HUES64 (cell line): ENCODE results near the gene AR.

Source experiments
- H3K27ac ChIP-seq: 2 replicates; pipeline ENCODE4 v1.7.0; 2013; ENCODE audit warnings: low read depth, low read length, inconsistent platforms
- H3K27me3 ChIP-seq: 2 replicates; pipeline ENCODE4 v1.6.1; 2013; ENCODE audit warnings: mild to moderate bottlenecking, low read length; ENCODE audit not compliant: insufficient read depth
- H3K36me3 ChIP-seq: 2 replicates; pipeline ENCODE4 v1.6.1; 2013; ENCODE audit warnings: mild to moderate bottlenecking, low read length; ENCODE audit not compliant: insufficient read depth
- H3K4me1 ChIP-seq: 2 replicates; pipeline ENCODE4 v1.6.1; 2013; ENCODE audit warnings: mild to moderate bottlenecking, low read length, moderate library complexity; ENCODE audit not compliant: insufficient read depth
- H3K4me3 ChIP-seq: 2 replicates; pipeline ENCODE4 v1.5.1; 2013; ENCODE audit warnings: mild to moderate bottlenecking, low read length, moderate library complexity
- H3K9ac ChIP-seq: 2 replicates; pipeline ENCODE4 v1.6.1; 2013; ENCODE audit warnings: mild to moderate bottlenecking, low read depth, low read length
- H3K9me3 ChIP-seq: 2 replicates; pipeline ENCODE4 v1.6.1; 2013; ENCODE audit warnings: low read depth, low read length; ENCODE audit not compliant: insufficient read depth
- WGBS: fragments of 150-250, 120-280 bp; methylation state at CpG from one replicate; pipeline ENCODE4 v1.1.7; 2013; ENCODE audit warnings: missing lambda C conversion rate; 5-methylcytosine and 5-hydroxymethylcytosine counted together

The AR gene

DNA sequence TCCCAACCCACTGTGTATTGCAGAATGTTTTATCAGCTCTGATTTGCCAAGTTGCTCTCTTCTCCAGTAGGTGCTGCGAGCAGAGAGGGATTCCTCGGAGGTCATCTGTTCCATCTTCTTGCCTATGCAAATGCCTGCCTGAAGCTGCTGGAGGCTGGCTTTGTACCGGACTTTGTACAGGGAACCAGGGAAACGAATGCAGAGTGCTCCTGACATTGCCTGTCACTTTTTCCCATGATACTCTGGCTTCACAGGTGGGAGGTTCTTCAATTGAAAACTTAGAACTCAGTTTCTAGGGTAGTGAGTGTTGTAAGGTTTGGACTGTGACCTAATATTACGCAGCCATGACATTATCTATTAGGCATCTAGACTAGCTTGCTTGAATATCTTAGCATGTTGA lies 24.9 kb downstream of the AR start:
- no peaks in the 10 kb centered on the region for H3K27me3 ChIP-seq
- no peak overlapping the region for H3K4me3 ChIP-seq
- H3K4me1 ChIP-seq = peaks cover 3% of the 10 kb centered on the region; the same call in 1 of the 2 replicates
- no peak overlapping the region for H3K27ac ChIP-seq
- H3K9ac ChIP-seq = no peak overlapping the region
- no peaks in the 10 kb centered on the region for H3K36me3 ChIP-seq
- no peaks in the 10 kb centered on the region for H3K9me3 ChIP-seq
- 97% methylated on average over 5 of the region's 5 CpGs for WGBS

- Histone ChIP-seq H3K36me3 (no peaks in the 10 kb centered on the region), H3K4me1 (no peaks in the 10 kb centered on the region), H3K27me3 (no peaks in the 10 kb centered on the region), H3K9ac (no peak overlapping the region), H3K4me3 (no peak overlapping the region), H3K9me3 (no peaks in the 10 kb centered on the region), H3K27ac (no peak overlapping the region)
Observed at GRCh38 chrX:67570839-67571238, 27.0 kb downstream of the AR start.

GRCh38 chrX:67574696-67575095 lies 30.9 kb downstream of the AR start:
- Histone ChIP-seq H3K9me3 (no peaks in the 10 kb centered on the region), H3K27me3 (no peaks in the 10 kb centered on the region)

DNA sequence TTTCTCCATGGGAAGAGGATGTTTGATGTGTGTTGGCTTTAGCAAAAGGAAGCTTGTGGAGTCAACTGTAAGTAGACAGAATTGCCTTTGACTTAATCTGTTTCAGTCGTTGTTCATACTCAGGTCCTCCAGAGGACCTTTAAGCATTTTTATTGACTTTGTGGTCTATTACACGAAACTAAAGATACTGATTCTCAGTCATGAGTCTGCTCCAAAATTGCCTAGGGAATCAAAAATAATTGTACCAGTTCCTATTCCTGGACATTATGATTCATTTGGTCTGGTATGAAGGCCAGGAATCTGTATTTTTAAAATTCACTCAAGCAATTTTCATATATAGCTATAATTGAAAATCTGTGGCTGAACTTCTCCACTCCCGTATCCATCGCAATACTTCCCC lies 38.6 kb downstream of the AR start:
- Histone ChIP-seq H3K4me3 (no peak overlapping the region), H3K9ac (no peak overlapping the region), H3K27me3 (no peaks in the 10 kb centered on the region), H3K27ac (no peak overlapping the region), H3K36me3 (no peaks in the 10 kb centered on the region), H3K4me1 (peaks cover 11% of the 10 kb centered on the region; the same call in 1 of the 2 replicates), H3K9me3 (no peaks in the 10 kb centered on the region)
- 94% methylated on average over 2 of the region's 4 CpGs for WGBS

More at GRCh38 chrX:67574696-67575095, 30.9 kb downstream of the AR start:
- H3K9ac ChIP-seq = no peak overlapping the region
- no CpG with 5 or more reads among the region's 2 CpGs for WGBS
- H3K4me1 ChIP-seq = no peaks in the 10 kb centered on the region
- no peak overlapping the region for H3K4me3 ChIP-seq
- no peak overlapping the region for H3K27ac ChIP-seq
- H3K36me3 ChIP-seq = no peaks in the 10 kb centered on the region

- Histone ChIP-seq H3K27me3 (no peaks in the 10 kb centered on the region), H3K4me1 (peaks cover 11% of the 10 kb centered on the region; the same call in 1 of the 2 replicates), H3K9me3 (no peaks in the 10 kb centered on the region), H3K27ac (no peak overlapping the region), H3K36me3 (no peaks in the 10 kb centered on the region), H3K9ac (no peak overlapping the region), H3K4me3 (no peak overlapping the region)
- no CpG with 5 or more reads among the region's 1 CpG for WGBS
Observed at GRCh38 chrX:67583171-67583570, 39.4 kb downstream of the AR start.

GRCh38 chrX:67585401-67585800 lies 41.6 kb downstream of the AR start:
- no peaks in the 10 kb centered on the region for H3K36me3 ChIP-seq
- 100% methylated on average over 1 of the region's 3 CpGs for WGBS
- no peaks in the 10 kb centered on the region for H3K9me3 ChIP-seq
- no peaks in the 10 kb centered on the region for H3K27me3 ChIP-seq
- H3K4me1 ChIP-seq = peaks cover 11% of the 10 kb centered on the region; the same call in 1 of the 2 replicates
- no peak overlapping the region for H3K4me3 ChIP-seq
- no peak overlapping the region for H3K9ac ChIP-seq
- no peak overlapping the region for H3K27ac ChIP-seq

GRCh38 chrX:67587946-67588624 lies 44.3 kb downstream of the AR start:
- no peaks in the 10 kb centered on the region for H3K27me3 ChIP-seq
- H3K27ac ChIP-seq = no peak overlapping the region
- H3K4me1 ChIP-seq = peaks cover 7% of the 10 kb centered on the region; the same call in 1 of the 2 replicates
- no peak overlapping the region for H3K4me3 ChIP-seq
- 98% methylated on average over 3 of the region's 3 CpGs for WGBS
- no peaks in the 10 kb centered on the region for H3K9me3 ChIP-seq
- no peaks in the 10 kb centered on the region for H3K36me3 ChIP-seq
- H3K9ac ChIP-seq = no peak overlapping the region

GRCh38 chrX:67596839-67597790 lies 53.3 kb downstream of the AR start:
- Histone ChIP-seq H3K9ac (no peak overlapping the region), H3K9me3 (no peaks in the 10 kb centered on the region), H3K4me1 (no peaks in the 10 kb centered on the region), H3K4me3 (no peak overlapping the region), H3K27ac (no peak overlapping the region), H3K36me3 (no peaks in the 10 kb centered on the region), H3K27me3 (no peaks in the 10 kb centered on the region)
- 94% methylated on average over 2 of the region's 3 CpGs for WGBS

- Histone ChIP-seq H3K4me3 (no peak overlapping the region), H3K27ac (no peak overlapping the region), H3K27me3 (no peaks in the 10 kb centered on the region), H3K9ac (no peak overlapping the region), H3K36me3 (no peaks in the 10 kb centered on the region), H3K4me1 (peaks cover 2% of the 10 kb centered on the region; the same call in 1 of the 2 replicates), H3K9me3 (no peaks in the 10 kb centered on the region)
- no CpG with 5 or more reads among the region's 3 CpGs for WGBS
Observed at GRCh38 chrX:67599532-67599931, 55.7 kb downstream of the AR start.

DNA sequence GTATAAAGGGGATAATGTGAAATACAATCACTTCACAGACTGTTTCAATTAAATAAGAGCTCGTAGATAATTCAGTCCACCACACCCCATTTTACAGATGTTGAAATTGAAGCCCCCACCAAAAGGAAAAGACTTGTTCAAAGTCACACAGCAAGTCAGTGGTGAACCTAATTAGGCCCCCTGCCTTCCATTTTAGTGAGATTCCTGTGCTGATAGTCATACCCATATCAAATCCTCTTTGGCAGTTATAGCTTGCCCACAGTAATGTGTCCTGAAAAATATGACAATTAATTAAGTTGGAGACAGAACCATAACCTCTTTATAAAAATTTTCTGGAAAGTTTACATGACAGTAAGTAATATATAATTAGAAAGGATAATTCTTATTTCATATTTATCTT lies 58.0 kb downstream of the AR start:
- H3K9ac ChIP-seq = no peak overlapping the region
- no peak overlapping the region for H3K4me3 ChIP-seq
- peaks cover 14% of the 10 kb centered on the region; the same call in 1 of the 2 replicates for H3K4me1 ChIP-seq
- H3K9me3 ChIP-seq = no peaks in the 10 kb centered on the region
- H3K27ac ChIP-seq = no peak overlapping the region
- WGBS = 95% methylated on average over 1 of the region's 1 CpG
- no peaks in the 10 kb centered on the region for H3K36me3 ChIP-seq
- no peaks in the 10 kb centered on the region for H3K27me3 ChIP-seq

DNA sequence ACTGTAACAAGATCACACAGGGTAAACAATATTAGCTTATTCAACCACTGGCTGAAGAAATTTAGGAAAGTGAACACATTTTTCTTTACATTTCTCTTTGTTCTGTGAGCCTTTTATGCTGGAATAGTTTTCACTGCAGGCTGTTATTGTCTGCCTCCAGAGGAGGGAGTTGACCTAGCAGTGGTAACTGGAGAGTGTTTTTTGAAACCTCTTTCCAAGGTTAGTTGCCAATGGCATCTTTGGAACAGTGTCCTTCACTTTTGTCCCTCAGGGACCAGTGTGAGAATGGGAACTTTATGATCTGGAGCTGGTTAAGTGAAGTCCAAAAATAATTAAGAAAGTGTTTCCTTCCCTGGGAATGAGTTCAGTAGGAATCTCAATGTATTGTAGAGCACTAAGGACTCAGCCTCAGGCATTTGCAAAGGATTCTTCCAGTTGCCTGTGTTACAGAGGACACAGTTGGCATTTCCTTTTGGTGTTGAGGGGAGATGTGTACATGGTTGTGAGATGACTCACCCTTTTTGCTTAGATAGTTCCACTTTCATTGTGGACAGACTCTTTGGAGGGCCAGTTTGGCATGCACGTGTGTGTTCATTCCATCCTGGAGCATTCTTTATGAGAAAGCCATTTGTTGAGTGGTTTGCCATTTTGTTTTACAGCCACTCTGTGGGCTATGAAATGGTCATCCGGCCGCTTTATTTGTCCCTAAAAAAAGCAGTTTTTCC lies 61.3 kb downstream of the AR start:
- 67% methylated on average over 3 of the region's 3 CpGs for WGBS
- no peaks in the 10 kb centered on the region for H3K9me3 ChIP-seq
- no peaks in the 10 kb centered on the region for H3K27me3 ChIP-seq
- H3K4me3 ChIP-seq = no peak overlapping the region
- peak overlapping the region; percentile 51; the same call in 1 of the 2 replicates for H3K9ac ChIP-seq
- H3K36me3 ChIP-seq = no peaks in the 10 kb centered on the region
- H3K27ac ChIP-seq = peak overlapping the region; percentile 78
- H3K4me1 ChIP-seq = peaks cover 14% of the 10 kb centered on the region; the same call in 1 of the 2 replicates
